HepG2 (cell line): Measurements from ENCODE around the gene SMAP1. TPM values are rescaled to one million over a fixed set of nuclear protein-coding genes. Genes with fewer than 3 reads are reported as not detected.
A peak's percentile ranks its signal among the peaks of the same experiment; 100 is the strongest.

ENCODE experiments used
- ATAC-seq: fragments of 200-7000 bp; cut with Tn5 transposase; 3 replicates; pipeline ENCODE4 v1.9.1; 2020; ENCODE audit warnings: mild to moderate bottlenecking, moderate library complexity
- BruUV-seq: library from RNA; stranded (reverse); fragments of 400-500 nt; replicated peaks from 2 replicates; lab custom pipeline; 2021; lab: Mats Ljungman, UMichigan
- CTCF ChIA-PET: fragments of 300-600 bp; formaldehyde crosslinking; extraction: SDS; loops from one replicate; lab custom pipeline; 2021; ENCODE audit warnings: low total read pairs, inconsistent platforms, low intra/inter-chr PET ratio; lab: Yijun Ruan, JAX
- POLR2A ChIA-PET: fragments of 350-600 bp; sonication (Branson Sonifier 250); formaldehyde crosslinking; loops from one replicate; lab custom pipeline; 2020; ENCODE audit warnings: antibody characterized with exemption, inconsistent platforms; lab: Yijun Ruan, JAX
- DNase-seq: peaks from one replicate; pipeline ENCODE4 v3.0.0-alpha.2; 2015; ENCODE audit warnings: low spot score
- FAIRE-seq: peaks from 3 replicates; lab custom pipeline; 2011; peaks lifted over from hg19 to GRCh38; lab: Jason Lieb, UNC
- H2AFZ ChIP-seq: one replicate; pipeline ENCODE4 v1.6.1; 2011; ENCODE audit warnings: low read length, inconsistent platforms
- H3K27ac ChIP-seq: fragments of 300-600 bp; 3 replicates; pipeline ENCODE4 v1.8.0; 2011; ENCODE audit warnings: mixed run types, mild to moderate bottlenecking, mixed read lengths, low read length, inconsistent platforms; ENCODE audit not compliant: insufficient read depth; ENCODE audit errors: extremely low read length
- H3K27me3 ChIP-seq, 2 experiments: fragments of 200-600 bp in 1 of 2; 2 replicates in 1 of 2; 3 replicates in 1 of 2; pipeline versions ENCODE4 v1.6.0 to v1.8.0; 2011; ENCODE audit warnings: low read length in 2 of 2, mild to moderate bottlenecking in 2 of 2, moderate library complexity in 2 of 2, inconsistent platforms in 1 of 2; ENCODE audit not compliant: insufficient read depth in 2 of 2, control insufficient read depth in 1 of 2
- H3K36me3 ChIP-seq, 2 experiments: fragments of 200-600 bp in 1 of 2; replicated peaks in 1 of 2; 2 replicates in 1 of 2; 3 replicates in 1 of 2; pipeline versions ENCODE4 v1.5.1 to v1.8.0; 2011; ENCODE audit warnings: low read length in 2 of 2, inconsistent platforms in 1 of 2; ENCODE audit not compliant: insufficient read depth in 2 of 2, control insufficient read depth in 1 of 2
- H3K4me1 ChIP-seq: 2 replicates; pipeline ENCODE4 v1.5.1; 2012; ENCODE audit warnings: low read length, inconsistent platforms; ENCODE audit not compliant: insufficient read depth
- H3K4me2 ChIP-seq: 2 replicates; pipeline ENCODE4 v1.6.0; 2011; ENCODE audit warnings: low read depth, low read length, inconsistent platforms
- H3K4me3 ChIP-seq, 3 experiments: fragments of 200-600 bp in 1 of 3; sonication (generic), shearing (Covaris generic) in 1 of 3; replicated peaks in 1 of 3; 2 replicates each; pipeline ENCODE4 v1.5.1; 2011 to 2016; ENCODE audit warnings: low read length in 3 of 3, inconsistent platforms in 2 of 3, low read depth in 2 of 3, mild to moderate bottlenecking in 2 of 3, control low read depth in 1 of 3, mixed read lengths in 1 of 3; ENCODE audit not compliant: insufficient read depth in 1 of 3
- H3K79me2 ChIP-seq: one replicate; pipeline ENCODE4 v1.6.1; 2011; ENCODE audit warnings: low read length, inconsistent platforms; ENCODE audit not compliant: insufficient read depth
- H3K9ac ChIP-seq: 2 replicates; pipeline ENCODE4 v1.6.0; 2011; ENCODE audit warnings: mild to moderate bottlenecking, low read depth, low read length, inconsistent platforms; ENCODE audit not compliant: insufficient read depth
- H3K9me3 ChIP-seq: 2 replicates; pipeline ENCODE4 v1.5.1; 2012; ENCODE audit warnings: mild to moderate bottlenecking, low read length
- H4K20me1 ChIP-seq: 2 replicates; pipeline ENCODE4 v1.6.0; 2011; ENCODE audit warnings: inconsistent platforms, mild to moderate bottlenecking, low read length, moderate library complexity; ENCODE audit not compliant: insufficient read depth
- MEIS1 ChIP-seq: sonication (generic); formaldehyde crosslinking; IDR thresholded peaks from 2 replicates; pipeline ENCODE4 v1.9.0; 2021; ENCODE audit warnings: mild to moderate bottlenecking, missing genetic modification reagents, moderate library complexity, borderline replicate concordance
- PHF5A ChIP-seq: IDR thresholded peaks from one replicate; pipeline ENCODE4 v1.6.1; 2018; ENCODE audit warnings: low read depth, missing genetic modification reagents; ENCODE audit not compliant: unreplicated experiment
- WGBS: methylation state at CpG from one replicate; pipeline ENCODE4 v1.1.6; 2017; ENCODE audit warnings: low lambda C conversion rate; 5-methylcytosine and 5-hydroxymethylcytosine counted together
- in situ Hi-C: cut with HindIII; loops from 2 replicates; pipeline ENCODE4 v1.10.0; 2017; ENCODE audit warnings: low pct_unique_long_range_greater_than_20kb; ENCODE audit not compliant: extremely low pct_ligation_motif_present
- intact Hi-C: fragments of 100-400 bp; cut with micrococcal nuclease; formaldehyde crosslinking; loops from one replicate; pipeline ENCODE4 v1.10.0; 2022; ENCODE audit not compliant: unreplicated experiment
- polyA plus RNA-seq, 8 experiments: library from polyadenylated mRNA; depleted of rRNA in 3 of 8; stranded (reverse) in 7 of 8; unstranded in 1 of 8; fragments of >200 nt; fragmentation: Illumina TruSeq in 4 of 8; extraction: Trizol in 4 of 8; gene quantifications; 2 replicates each; pipeline versions ENCODE4 v1.2.1 to v1.2.3, GENCODE V29; 2011 to 2016; ENCODE audit warnings: low read depth in 4 of 8, missing spikeins in 1 of 8, mixed read lengths in 1 of 8; ENCODE audit not compliant: insufficient read depth in 1 of 8
- total RNA-seq, 5 experiments: library from RNA; depleted of rRNA; stranded (reverse); fragments of >200 nt; fragmentation: Illumina TruSeq; extraction: Trizol; gene quantifications; 2 replicates each; pipeline ENCODE4 v1.2.3, GENCODE V29; 2016; ENCODE audit warnings: low read depth in 1 of 5
- TF ChIP-seq, protein P1 (sequence below): sonication (generic); formaldehyde crosslinking; IDR thresholded peaks from 2 replicates; pipeline ENCODE4 v1.4.0; 2020; ENCODE audit warnings: missing genetic modification reagents, low read depth, mild to moderate bottlenecking, borderline replicate concordance

SMAP1 gene
- total and polyA plus RNA-seq, 2 of the 13 experiments (the other 11 are each of a cell fraction or from before 2014, with no cell fraction given), result 13.4 to 17.8 TPM

DNA sequence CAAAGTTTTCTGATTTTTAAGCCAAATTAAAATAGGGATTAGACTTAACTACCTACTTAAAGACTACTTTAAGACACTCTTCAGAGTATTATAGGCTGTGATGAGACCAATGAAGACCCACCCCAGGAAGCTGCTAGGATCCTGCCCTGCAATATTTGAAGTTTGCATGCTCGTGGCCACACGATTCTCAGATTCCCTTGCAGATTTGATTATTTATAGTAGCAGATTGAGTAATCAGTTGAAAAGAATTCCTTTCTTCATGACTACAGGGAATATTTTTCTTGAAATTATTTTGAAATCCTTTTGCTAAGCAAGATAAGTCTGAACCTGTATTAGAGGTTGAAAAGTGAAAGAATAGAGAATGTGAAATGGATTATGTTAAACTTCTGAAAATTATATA is 166.8 kb downstream of the SMAP1 start (continued):
- TF ChIP-seq, protein P1, sequence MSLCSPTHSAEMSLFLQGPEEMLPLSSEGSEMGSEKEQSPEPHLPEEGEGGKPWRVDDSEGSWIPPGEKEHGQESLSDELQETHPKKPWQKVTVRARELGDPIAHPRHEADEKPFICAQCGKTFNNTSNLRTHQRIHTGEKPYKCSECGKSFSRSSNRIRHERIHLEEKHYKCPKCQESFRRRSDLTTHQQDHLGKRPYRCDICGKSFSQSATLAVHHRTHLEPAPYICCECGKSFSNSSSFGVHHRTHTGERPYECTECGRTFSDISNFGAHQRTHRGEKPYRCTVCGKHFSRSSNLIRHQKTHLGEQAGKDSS, result no peak

DNA sequence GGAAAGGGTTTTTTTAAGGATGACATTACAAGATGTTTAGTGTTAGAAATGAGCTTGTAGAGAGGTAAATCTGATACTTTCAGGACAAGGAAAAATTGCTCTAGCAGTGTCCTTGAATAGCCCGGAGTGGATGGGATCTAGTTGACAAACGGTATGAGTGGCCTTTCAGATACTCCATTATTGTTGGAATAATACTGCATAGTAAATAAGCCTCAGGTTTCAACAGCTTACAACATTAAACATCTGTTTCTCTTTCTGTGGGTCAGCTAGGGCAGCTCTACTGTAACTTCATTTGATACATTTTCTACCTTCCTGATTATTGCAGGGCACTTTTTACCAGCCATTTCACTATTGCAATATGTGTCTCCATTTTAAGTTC is 171.2 kb downstream of the SMAP1 start:
- TF ChIP-seq PHF5A (CRISPR knock-in tag), result peak; percentile 4
- no peak for TF ChIP-seq MEIS1
- Histone ChIP-seq H4K20me1 (no peaks in the 10 kb centered on the region), H3K36me3 (no peaks in the 10 kb centered on the region), H3K4me2 (peak overlapping the region; percentile 38), H3K9me3 (no peaks in the 10 kb centered on the region), H3K27me3 (no peaks in the 10 kb centered on the region; a peak in 1 of 5 replicates), H3K4me3 (no peak overlapping the region), H3K4me1 (peaks cover 39% of the 10 kb centered on the region), H2AFZ (no peak overlapping the region), H3K9ac (no peak overlapping the region; the same call in 1 of the 2 replicates), H3K79me2 (no peaks in the 10 kb centered on the region), H3K27ac (peak overlapping the region; percentile 78)
- in situ Hi-C loops (no loop called here), intact Hi-C loops (loop anchor here (2.0 kb wide), 1 partner anchor 14 kb away; no protein-coding TSS in a partner anchor)
- POLR2A ChIA-PET, result interaction anchor here (0.9 to 1.5 kb wide), 2 partner anchors 29 to 426 kb away, joined by 3 read pairs; partner anchors contain the start of gene FAM135A
- 18% methylated on average over 2 of the region's 2 CpGs for WGBS
- CTCF ChIA-PET, result no interaction called here
- peak; percentile 69 for ATAC-seq
- no TSS peak for BruUV-seq
- no peak for FAIRE-seq
- peak; percentile 8 for DNase-seq
